OCI-LY7 (cell line): ENCODE results near the gene COPZ1.

ENCODE experiments used
- EZH2phosphoT487 ChIP-seq: fragments of 200-600 bp; sonication (generic); IDR thresholded peaks from 2 replicates; pipeline ENCODE4 v1.6.1; 2018; ENCODE audit warnings: low read depth, borderline replicate concordance, mild to moderate bottlenecking, mixed run types, antibody characterized with exemption, low read length, moderate library complexity, mixed read lengths
- TF ChIP-seq, protein P1 (sequence below): fragments of 200-600 bp; sonication (generic); conservative IDR thresholded peaks from 2 replicates; pipeline ENCODE4 v1.5.1; 2014; ENCODE audit warnings: mild to moderate bottlenecking, antibody characterized with exemption, low read length, moderate library complexity, mixed read lengths

DNA sequence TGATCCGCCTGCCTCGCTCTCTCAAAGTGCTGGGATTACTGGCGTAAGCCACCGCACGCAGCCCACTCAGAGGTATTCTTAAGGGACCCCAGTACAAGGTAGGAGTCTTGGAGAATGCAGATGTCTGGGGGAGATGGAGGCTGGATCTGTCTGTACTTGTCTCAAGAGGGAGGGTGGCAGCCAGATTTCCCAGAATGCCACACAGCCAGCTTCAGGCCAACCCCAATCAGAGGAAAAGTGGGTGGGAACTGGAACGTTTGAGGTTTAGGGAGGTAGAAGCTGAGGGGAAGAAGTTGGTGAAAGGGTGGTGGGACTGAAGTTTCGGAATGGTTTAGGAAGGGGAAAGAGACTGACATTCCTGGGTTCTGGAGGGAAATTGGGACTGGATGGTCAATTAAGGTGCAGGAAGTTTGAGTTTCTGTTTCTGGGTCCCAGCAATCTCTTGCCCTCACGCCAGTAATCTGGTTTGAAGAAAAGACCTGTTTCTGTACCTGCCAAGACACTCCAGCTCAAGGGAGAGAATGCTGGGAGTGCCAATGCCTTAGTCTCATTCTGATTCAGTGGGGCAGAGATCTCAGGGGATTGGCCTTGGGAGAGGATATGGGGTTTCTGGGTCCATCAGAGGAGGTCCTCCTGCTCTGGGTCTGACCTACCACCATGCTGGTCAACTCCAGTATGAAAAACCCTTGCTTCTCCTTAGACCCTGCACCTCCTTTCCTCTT is 67.7 kb downstream of the COPZ1 start:
- TF ChIP-seq, protein P1, sequence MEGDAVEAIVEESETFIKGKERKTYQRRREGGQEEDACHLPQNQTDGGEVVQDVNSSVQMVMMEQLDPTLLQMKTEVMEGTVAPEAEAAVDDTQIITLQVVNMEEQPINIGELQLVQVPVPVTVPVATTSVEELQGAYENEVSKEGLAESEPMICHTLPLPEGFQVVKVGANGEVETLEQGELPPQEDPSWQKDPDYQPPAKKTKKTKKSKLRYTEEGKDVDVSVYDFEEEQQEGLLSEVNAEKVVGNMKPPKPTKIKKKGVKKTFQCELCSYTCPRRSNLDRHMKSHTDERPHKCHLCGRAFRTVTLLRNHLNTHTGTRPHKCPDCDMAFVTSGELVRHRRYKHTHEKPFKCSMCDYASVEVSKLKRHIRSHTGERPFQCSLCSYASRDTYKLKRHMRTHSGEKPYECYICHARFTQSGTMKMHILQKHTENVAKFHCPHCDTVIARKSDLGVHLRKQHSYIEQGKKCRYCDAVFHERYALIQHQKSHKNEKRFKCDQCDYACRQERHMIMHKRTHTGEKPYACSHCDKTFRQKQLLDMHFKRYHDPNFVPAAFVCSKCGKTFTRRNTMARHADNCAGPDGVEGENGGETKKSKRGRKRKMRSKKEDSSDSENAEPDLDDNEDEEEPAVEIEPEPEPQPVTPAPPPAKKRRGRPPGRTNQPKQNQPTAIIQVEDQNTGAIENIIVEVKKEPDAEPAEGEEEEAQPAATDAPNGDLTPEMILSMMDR = no peak
- no peak for TF ChIP-seq EZH2phosphoT487
